HEK293T (cell line): ENCODE measurements around the gene MAP3K8.

Experiments used
- ARNT ChIP-seq: fragments of 450-650 bp; IDR thresholded peaks from 2 replicates; pipeline ENCODE4 v1.6.1; 2017; ENCODE audit warnings: mild to moderate bottlenecking
- BHLHE40 ChIP-seq: fragments of 450-650 bp; IDR thresholded peaks from 2 replicates; pipeline ENCODE4 v1.6.1; 2016; ENCODE audit warnings: mild to moderate bottlenecking, moderate library complexity, borderline replicate concordance
- CTBP1 ChIP-seq: fragments of 450-650 bp; IDR thresholded peaks from 2 replicates; pipeline ENCODE4 v1.6.1; 2016; ENCODE audit warnings: borderline replicate concordance
- FOXK2 ChIP-seq: fragments of 450-650 bp; IDR thresholded peaks from 2 replicates; pipeline ENCODE4 v1.6.1; 2016; ENCODE audit warnings: mild to moderate bottlenecking
- FOXM1 ChIP-seq: fragments of 450-650 bp; IDR thresholded peaks from 2 replicates; pipeline ENCODE4 v1.6.1; 2017; ENCODE audit warnings: mild to moderate bottlenecking, borderline replicate concordance
- SP1 ChIP-seq: fragments of 450-650 bp; IDR thresholded peaks from 2 replicates; pipeline ENCODE4 v1.6.1; 2017
- SUZ12 ChIP-seq: fragments of 450-650 bp; IDR thresholded peaks from 2 replicates; pipeline ENCODE4 v1.6.1; 2016; ENCODE audit warnings: mild to moderate bottlenecking

- no peak for TF ChIP-seq FOXM1
- no peak for TF ChIP-seq ARNT
- no peak for TF ChIP-seq SUZ12
- no peak for TF ChIP-seq BHLHE40
- TF ChIP-seq CTBP1 = no peak
- no peak for TF ChIP-seq SP1
- TF ChIP-seq FOXK2 = no peak
These were observed 20.0 kb downstream of the MAP3K8 start for GRCh38 chr10:30453764-30454527.
